Loucy (cell line): ENCODE data around the gene APCDD1.
A peak's percentile ranks its signal among the peaks of the same experiment; 100 is the strongest.

Experiments
- H2AFZ ChIP-seq: fragments of 200-600 bp; sonication (generic); 2 replicates; pipeline ENCODE4 v1.6.0; 2016; ENCODE audit warnings: antibody characterized with exemption, mild to moderate bottlenecking, low read length, moderate library complexity
- H3F3A ChIP-seq: fragments of 200-600 bp; 2 replicates; pipeline ENCODE4 v1.6.0; 2016; ENCODE audit warnings: antibody characterized with exemption, low read depth, mild to moderate bottlenecking
- H3K27me3 ChIP-seq: fragments of 200-600 bp; sonication (generic); 2 replicates; pipeline ENCODE4 v1.6.1; 2014; ENCODE audit warnings: low read length, mild to moderate bottlenecking; ENCODE audit not compliant: insufficient read depth, poor library complexity, severe bottlenecking
- H3K36me3 ChIP-seq: fragments of 200-600 bp; sonication (generic); 2 replicates; pipeline ENCODE4 v1.6.1; 2016; ENCODE audit warnings: low read length; ENCODE audit not compliant: insufficient read depth
- H3K4me1 ChIP-seq: fragments of 200-600 bp; sonication (generic); 2 replicates; pipeline ENCODE4 v1.5.1; 2014; ENCODE audit warnings: low read length, mild to moderate bottlenecking; ENCODE audit not compliant: insufficient read depth, poor library complexity, severe bottlenecking
- H3K4me2 ChIP-seq: fragments of 200-600 bp; sonication (generic); 2 replicates; pipeline ENCODE4 v1.6.0; 2014; ENCODE audit warnings: antibody characterized with exemption, low read length, low read depth, mild to moderate bottlenecking; ENCODE audit not compliant: poor library complexity, severe bottlenecking
- H3K4me3 ChIP-seq: fragments of 200-600 bp; sonication (generic); 2 replicates; pipeline ENCODE4 v1.5.1; 2014; ENCODE audit warnings: low read length, mild to moderate bottlenecking, mixed read lengths; ENCODE audit not compliant: poor library complexity, severe bottlenecking
- H3K79me2 ChIP-seq: fragments of 200-600 bp; sonication (generic); 2 replicates; pipeline ENCODE4 v1.6.1; 2014; ENCODE audit warnings: low read length; ENCODE audit not compliant: insufficient read depth
- H3K9ac ChIP-seq: fragments of 200-600 bp; sonication (generic); 2 replicates; pipeline ENCODE4 v1.6.0; 2014; ENCODE audit warnings: mild to moderate bottlenecking, low read depth, low read length, moderate library complexity; ENCODE audit not compliant: poor library complexity, severe bottlenecking
- H3K9me2 ChIP-seq: fragments of 200-600 bp; sonication (generic); replicated peaks from 2 replicates; pipeline ENCODE4 v1.6.1; 2016; ENCODE audit warnings: low read depth, low read length, mixed read lengths
- H3K9me3 ChIP-seq: fragments of 200-600 bp; sonication (generic); 2 replicates; pipeline ENCODE4 v1.6.1; 2014; ENCODE audit warnings: mild to moderate bottlenecking, antibody characterized with exemption, low read length, low read depth; ENCODE audit not compliant: insufficient read depth
- H4K20me1 ChIP-seq: fragments of 200-600 bp; sonication (generic); 2 replicates; pipeline ENCODE4 v1.6.0; 2014; ENCODE audit warnings: antibody characterized with exemption, low read length, mild to moderate bottlenecking; ENCODE audit not compliant: insufficient read depth, poor library complexity, severe bottlenecking
- CTCF ChIP-seq: fragments of 200-600 bp; sonication (generic); conservative IDR thresholded peaks from 2 replicates; pipeline ENCODE4 v1.5.1; 2014; ENCODE audit warnings: mild to moderate bottlenecking, antibody characterized with exemption, low read length
- EZH2phosphoT487 ChIP-seq: fragments of 200-600 bp; IDR thresholded peaks from 2 replicates; pipeline ENCODE4 v1.6.1; 2018; ENCODE audit warnings: antibody characterized with exemption, mild to moderate bottlenecking, moderate library complexity, borderline replicate concordance

The APCDD1 gene

GRCh38 chr18:10481831-10482230 lies 27.4 kb downstream of the APCDD1 start:
- H3K9me2 ChIP-seq: no peaks in the 10 kb centered on the region
- no peaks in the 10 kb centered on the region for H3K36me3 ChIP-seq
- H3K4me1 ChIP-seq: peaks cover 54% of the 10 kb centered on the region
- no peak overlapping the region for H3K9ac ChIP-seq
- no peaks in the 10 kb centered on the region for H4K20me1 ChIP-seq
- H3K4me2 ChIP-seq: no peak overlapping the region
- H3K4me3 ChIP-seq: no peak overlapping the region
- H3F3A ChIP-seq: peaks cover 5% of the 10 kb centered on the region
- no peak for TF ChIP-seq EZH2phosphoT487
- TF ChIP-seq CTCF: no peak
- no peaks in the 10 kb centered on the region for H3K27me3 ChIP-seq
- H2AFZ ChIP-seq: no peak overlapping the region
- H3K9me3 ChIP-seq: no peaks in the 10 kb centered on the region
- no peaks in the 10 kb centered on the region for H3K79me2 ChIP-seq

- TF ChIP-seq CTCF (peak; percentile 56), EZH2phosphoT487 (no peak)
- peak overlapping the region; percentile 71 for H3K4me2 ChIP-seq
Measured at GRCh38 chr18:10482363-10482984, 28.0 kb downstream of the APCDD1 start.

GRCh38 chr18:10482985-10483949 lies 28.8 kb downstream of the APCDD1 start:
- Histone ChIP-seq H3K4me1 (peaks cover 50% of the 10 kb centered on the region), H3K9ac (peak overlapping the region; percentile 66), H3K79me2 (no peaks in the 10 kb centered on the region), H2AFZ (0 out of 2 replicates have a peak overlapping the region, but pooled peaks have one; percentile 3), H3F3A (peaks cover 5% of the 10 kb centered on the region), H3K9me2 (no peaks in the 10 kb centered on the region), H3K27me3 (no peaks in the 10 kb centered on the region), H3K36me3 (no peaks in the 10 kb centered on the region), H3K4me2 (peak overlapping the region; percentile 71), H3K9me3 (no peaks in the 10 kb centered on the region), H3K4me3 (peak overlapping the region; percentile 51), H4K20me1 (no peaks in the 10 kb centered on the region)
- TF ChIP-seq CTCF (no peak), EZH2phosphoT487 (no peak)

More at GRCh38 chr18:10482363-10482984, 28.0 kb downstream of the APCDD1 start:
- no peaks in the 10 kb centered on the region for H3K36me3 ChIP-seq
- peak overlapping the region; percentile 66 for H3K9ac ChIP-seq
- H2AFZ ChIP-seq: 0 out of 2 replicates have a peak overlapping the region, but pooled peaks have one; percentile 3
- H3F3A ChIP-seq: peaks cover 5% of the 10 kb centered on the region
- peak overlapping the region; percentile 51 for H3K4me3 ChIP-seq
- no peaks in the 10 kb centered on the region for H3K9me2 ChIP-seq
- H3K9me3 ChIP-seq: no peaks in the 10 kb centered on the region
- H3K27me3 ChIP-seq: no peaks in the 10 kb centered on the region
- H4K20me1 ChIP-seq: no peaks in the 10 kb centered on the region
- no peaks in the 10 kb centered on the region for H3K79me2 ChIP-seq
- H3K4me1 ChIP-seq: peaks cover 53% of the 10 kb centered on the region
